22Rv1 (cell line): Measurements from ENCODE around the gene NR4A1.

Source experiments
- H3K27ac ChIP-seq: fragments of 450-650 bp; 2 replicates; pipeline ENCODE4 v1.5.1; 2017
- CTCF ChIP-seq: fragments of 450-650 bp; IDR thresholded peaks from 2 replicates; pipeline ENCODE4 v1.5.1; 2017; ENCODE audit warnings: mild to moderate bottlenecking
- ZFX ChIP-seq: fragments of 450-650 bp; IDR thresholded peaks from 2 replicates; pipeline ENCODE4 v1.6.1; 2017; ENCODE audit warnings: antibody characterized with exemption, borderline replicate concordance

NR4A1 gene

GRCh38 chr12:52053536-52054209, 2.4 kb downstream of the NR4A1 start:
- peak overlapping the region; percentile 85 for H3K27ac ChIP-seq
- no peak for TF ChIP-seq CTCF
- TF ChIP-seq ZFX: no peak

- TF ChIP-seq ZFX (no peak), CTCF (no peak)
- 0 out of 2 replicates have a peak overlapping the region, but pooled peaks have one; percentile 85 for H3K27ac ChIP-seq
Observed at GRCh38 chr12:52054231-52054832, 3.1 kb downstream of the NR4A1 start.

GRCh38 chr12:52054833-52055730, 3.8 kb downstream of the NR4A1 start:
- H3K27ac ChIP-seq: no peak overlapping the region

GRCh38 chr12:52055731-52056711, 4.8 kb downstream of the NR4A1 start:
- no peak overlapping the region for H3K27ac ChIP-seq
- TF ChIP-seq ZFX (no peak), CTCF (no peak)

More at GRCh38 chr12:52054833-52055730, 3.8 kb downstream of the NR4A1 start:
- no peak for TF ChIP-seq CTCF
- TF ChIP-seq ZFX: no peak

- H3K27ac ChIP-seq: no peak overlapping the region
- TF ChIP-seq ZFX: no peak
- no peak for TF ChIP-seq CTCF
Observed at GRCh38 chr12:52056801-52057637, 5.8 kb downstream of the NR4A1 start.
